OCI-LY7 (cell line): ENCODE data around the gene MAP3K7CL.

Experiments
- CTCF ChIP-seq: fragments of 200-600 bp; sonication (generic); conservative IDR thresholded peaks from 2 replicates; pipeline ENCODE4 v1.5.1; 2014; ENCODE audit warnings: mild to moderate bottlenecking, antibody characterized with exemption, low read length, moderate library complexity, mixed read lengths
- EZH2phosphoT487 ChIP-seq: fragments of 200-600 bp; sonication (generic); IDR thresholded peaks from 2 replicates; pipeline ENCODE4 v1.6.1; 2018; ENCODE audit warnings: low read depth, borderline replicate concordance, mild to moderate bottlenecking, mixed run types, antibody characterized with exemption, low read length, moderate library complexity, mixed read lengths

DNA sequence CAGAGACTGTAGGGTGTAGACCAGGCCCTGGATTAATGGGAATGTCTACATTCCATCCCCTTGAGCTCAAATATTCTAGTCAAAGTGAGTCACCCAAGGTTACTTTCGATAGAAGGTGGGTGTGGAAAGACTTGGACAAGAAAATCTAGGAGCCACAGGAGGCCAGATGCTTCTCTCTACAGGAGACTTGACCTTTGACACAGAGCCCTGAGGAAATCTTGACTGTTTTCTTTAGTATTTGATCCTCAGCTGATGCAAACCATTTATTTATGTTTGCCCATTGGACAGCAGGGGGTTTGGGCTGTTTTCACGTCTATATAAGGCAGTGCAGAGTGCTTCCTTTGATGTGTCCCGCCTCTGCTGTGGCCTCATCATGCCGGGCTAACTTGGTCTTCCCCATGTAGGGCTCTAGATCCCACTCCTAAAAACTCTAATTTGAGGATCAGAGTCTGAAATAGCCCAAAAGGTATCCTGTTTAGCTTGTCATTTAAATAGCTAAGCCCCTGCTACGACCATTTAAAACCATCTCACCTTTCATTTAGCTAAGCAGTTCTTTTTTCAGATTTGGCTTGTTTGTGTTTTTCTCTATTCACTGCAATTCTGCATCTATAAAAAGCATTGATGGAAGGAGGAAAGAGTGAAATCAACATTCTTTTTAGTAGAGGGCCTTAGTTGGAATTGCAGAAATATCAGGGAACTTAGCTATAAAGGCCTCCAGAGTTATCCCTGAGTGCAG, 15.5 kb upstream of the MAP3K7CL start:
- TF ChIP-seq EZH2phosphoT487, result no peak
- TF ChIP-seq CTCF, result no peak
